ENCODE measurements around the gene NTM.

DNA sequence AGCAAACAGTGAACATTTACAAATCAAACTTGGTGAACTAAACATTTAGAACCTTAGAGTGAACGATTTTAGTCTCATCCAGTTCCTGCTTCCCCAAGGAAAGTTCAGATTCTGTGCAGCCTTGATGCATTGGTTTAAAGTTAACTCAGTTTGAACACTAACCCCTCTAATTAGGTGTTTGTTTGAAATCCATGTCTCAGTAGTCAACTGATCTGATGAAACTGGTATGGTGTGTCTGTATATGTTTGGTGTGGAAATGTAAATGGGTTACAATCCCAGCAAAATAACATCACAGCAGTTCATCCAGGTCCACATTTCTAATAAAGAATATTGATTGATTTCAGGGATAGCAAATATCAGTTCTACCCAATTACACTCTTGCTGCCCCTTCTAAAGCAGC, 532.0 kb downstream of the NTM start:
- TF ChIP-seq, protein P1, sequence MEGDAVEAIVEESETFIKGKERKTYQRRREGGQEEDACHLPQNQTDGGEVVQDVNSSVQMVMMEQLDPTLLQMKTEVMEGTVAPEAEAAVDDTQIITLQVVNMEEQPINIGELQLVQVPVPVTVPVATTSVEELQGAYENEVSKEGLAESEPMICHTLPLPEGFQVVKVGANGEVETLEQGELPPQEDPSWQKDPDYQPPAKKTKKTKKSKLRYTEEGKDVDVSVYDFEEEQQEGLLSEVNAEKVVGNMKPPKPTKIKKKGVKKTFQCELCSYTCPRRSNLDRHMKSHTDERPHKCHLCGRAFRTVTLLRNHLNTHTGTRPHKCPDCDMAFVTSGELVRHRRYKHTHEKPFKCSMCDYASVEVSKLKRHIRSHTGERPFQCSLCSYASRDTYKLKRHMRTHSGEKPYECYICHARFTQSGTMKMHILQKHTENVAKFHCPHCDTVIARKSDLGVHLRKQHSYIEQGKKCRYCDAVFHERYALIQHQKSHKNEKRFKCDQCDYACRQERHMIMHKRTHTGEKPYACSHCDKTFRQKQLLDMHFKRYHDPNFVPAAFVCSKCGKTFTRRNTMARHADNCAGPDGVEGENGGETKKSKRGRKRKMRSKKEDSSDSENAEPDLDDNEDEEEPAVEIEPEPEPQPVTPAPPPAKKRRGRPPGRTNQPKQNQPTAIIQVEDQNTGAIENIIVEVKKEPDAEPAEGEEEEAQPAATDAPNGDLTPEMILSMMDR (IDR thresholded peaks at IDR 0.05) = no peak
- TF ChIP-seq POLR2A (IDR thresholded peaks at IDR 0.05) = no peak

Measured in esophagus squamous epithelium (tissue), 4 donors.